NCI-H774 (cell line): ENCODE data around the gene FAM83D.
"Not testable (repeated sequence)": the region's sequence is repeated elsewhere in the genome, so short reads cannot be mapped to it uniquely, and the experiment has no call there.

Experiments
- DNase-seq: peaks from one replicate; lab custom pipeline; 2025; lab: John Stamatoyannopoulos, UW

Gene FAM83D

GRCh38 chr20:38968090-38968489 lies 41.9 kb downstream of the FAM83D start:
- no peak for DNase-seq

GRCh38 chr20:38969708-38970107 lies 43.5 kb downstream of the FAM83D start:
- no peak for DNase-seq

- DNase-seq: no peak
Measured at GRCh38 chr20:38970302-38970701, 44.1 kb downstream of the FAM83D start.

- DNase-seq: no peak
Measured at GRCh38 chr20:38973107-38973506, 46.9 kb downstream of the FAM83D start.

GRCh38 chr20:38973645-38974044 lies 47.4 kb downstream of the FAM83D start:
- DNase-seq: no peak

- DNase-seq: no peak
Measured at GRCh38 chr20:38975539-38976120, 49.4 kb downstream of the FAM83D start.

- DNase-seq: no peak
Measured at GRCh38 chr20:38979434-38979833, 53.2 kb downstream of the FAM83D start.

- no peak for DNase-seq
Measured at GRCh38 chr20:38979842-38980241, 53.6 kb downstream of the FAM83D start.

- no peak for DNase-seq
Measured at GRCh38 chr20:38982291-38982690, 56.1 kb downstream of the FAM83D start.

- no peak for DNase-seq
Measured at GRCh38 chr20:38985060-38985459, 58.8 kb downstream of the FAM83D start.

GRCh38 chr20:38985603-38986170 lies 59.5 kb downstream of the FAM83D start:
- no peak for DNase-seq

- DNase-seq: no peak
Measured at GRCh38 chr20:38986663-38987062, 60.4 kb downstream of the FAM83D start.

GRCh38 chr20:38987777-38988176 lies 61.6 kb downstream of the FAM83D start:
- DNase-seq: no peak

GRCh38 chr20:38990728-38991127 lies 64.5 kb downstream of the FAM83D start:
- DNase-seq: no peak

- no peak for DNase-seq
Measured at GRCh38 chr20:38991814-38992704, 65.8 kb downstream of the FAM83D start.

GRCh38 chr20:38995536-38996044 lies 69.4 kb downstream of the FAM83D start:
- DNase-seq: no peak

- not testable (repeated sequence) for DNase-seq
Measured at GRCh38 chr20:38996866-38997265, 70.6 kb downstream of the FAM83D start.

- no peak for DNase-seq
Measured at GRCh38 chr20:38997622-38998021, 71.4 kb downstream of the FAM83D start.

GRCh38 chr20:38999217-38999616 lies 73.0 kb downstream of the FAM83D start:
- no peak for DNase-seq

- no peak for DNase-seq
Measured at GRCh38 chr20:38999965-39000910, 74.0 kb downstream of the FAM83D start.
